ENCODE measurements around the gene GLIS2. TPM values are rescaled to one million over a fixed set of nuclear protein-coding genes. Genes with fewer than 3 reads are reported as not detected.
A peak's percentile ranks its signal among the peaks of the same experiment; 100 is the strongest.

Gene GLIS2
- total RNA-seq, 1 experiment from 2014 or later, result 18.2 TPM

DNA sequence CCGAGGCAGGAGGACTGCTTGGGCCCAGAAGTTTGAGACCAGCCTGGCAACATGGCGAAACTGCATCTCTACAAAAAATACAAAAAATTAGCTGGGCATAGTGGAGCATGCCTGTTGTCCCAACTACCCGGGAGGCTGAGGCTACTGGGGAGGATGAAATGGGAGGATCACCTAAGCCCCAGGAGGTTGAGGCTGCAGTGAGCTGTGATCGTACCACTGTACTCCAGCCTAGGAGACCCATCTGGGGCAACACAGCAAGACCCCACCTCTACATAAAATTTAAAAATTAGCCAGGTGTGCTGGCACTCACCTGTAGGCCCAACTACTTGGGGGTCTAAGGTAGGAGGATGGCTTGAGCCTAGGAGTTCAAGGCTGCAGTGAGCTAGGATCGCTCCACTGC lies 33.5 kb downstream of the GLIS2 start:
- no peak for DNase-seq (ENCODE audit: low read depth, low spot score)
- peaks cover 9% of the 10 kb centered on the region; the same call in 1 of the 2 replicates for H4K20me1 ChIP-seq (ENCODE audit: insufficient read depth)

More for the DNA sequence above, 33.5 kb downstream of the GLIS2 start:
- Histone ChIP-seq H3K4me3 (replicated peaks in 1 of 2; ENCODE audit: low read depth in 1 of 2, low read length in 2 of 2) (peak overlapping the region in 1 of 2 experiments; percentile 99; a peak in 1 of 4 replicates), H3K27me3 (ENCODE audit: insufficient read depth, low read length) (no peaks in the 10 kb centered on the region), H3K4me2 (ENCODE audit: low read length) (peak overlapping the region; percentile 89), H3K79me2 (ENCODE audit: insufficient read depth, low read length) (peaks cover 68% of the 10 kb centered on the region), H3K9me2 (ENCODE audit: insufficient read depth) (no peaks in the 10 kb centered on the region), H2AFZ (ENCODE audit: low read depth, low read length, poor library complexity, severe bottlenecking) (no peak overlapping the region), H3K36me3 (ENCODE audit: control insufficient read depth in 1 of 2, insufficient read depth in 2 of 2, low read length in 2 of 2) (peaks cover 2 to 9% of the 10 kb centered on the region in 2 experiments; a peak in 2 of 4 replicates), H3K9me3 (ENCODE audit: control insufficient read depth in 1 of 2, insufficient read depth in 1 of 2, low read depth in 1 of 2, low read length in 2 of 2) (no peaks in the 10 kb centered on the region), H3K27ac (ENCODE audit: low read depth, low read length) (no peak overlapping the region), H3K4me1 (ENCODE audit: control insufficient read depth in 1 of 2, insufficient read depth in 2 of 2, low read length in 2 of 2) (peaks cover 7 to 19% of the 10 kb centered on the region in 2 experiments), H3K9ac (ENCODE audit: low read length) (peak overlapping the region; percentile 99)
- TF ChIP-seq, protein P1, sequence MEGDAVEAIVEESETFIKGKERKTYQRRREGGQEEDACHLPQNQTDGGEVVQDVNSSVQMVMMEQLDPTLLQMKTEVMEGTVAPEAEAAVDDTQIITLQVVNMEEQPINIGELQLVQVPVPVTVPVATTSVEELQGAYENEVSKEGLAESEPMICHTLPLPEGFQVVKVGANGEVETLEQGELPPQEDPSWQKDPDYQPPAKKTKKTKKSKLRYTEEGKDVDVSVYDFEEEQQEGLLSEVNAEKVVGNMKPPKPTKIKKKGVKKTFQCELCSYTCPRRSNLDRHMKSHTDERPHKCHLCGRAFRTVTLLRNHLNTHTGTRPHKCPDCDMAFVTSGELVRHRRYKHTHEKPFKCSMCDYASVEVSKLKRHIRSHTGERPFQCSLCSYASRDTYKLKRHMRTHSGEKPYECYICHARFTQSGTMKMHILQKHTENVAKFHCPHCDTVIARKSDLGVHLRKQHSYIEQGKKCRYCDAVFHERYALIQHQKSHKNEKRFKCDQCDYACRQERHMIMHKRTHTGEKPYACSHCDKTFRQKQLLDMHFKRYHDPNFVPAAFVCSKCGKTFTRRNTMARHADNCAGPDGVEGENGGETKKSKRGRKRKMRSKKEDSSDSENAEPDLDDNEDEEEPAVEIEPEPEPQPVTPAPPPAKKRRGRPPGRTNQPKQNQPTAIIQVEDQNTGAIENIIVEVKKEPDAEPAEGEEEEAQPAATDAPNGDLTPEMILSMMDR (IDR thresholded peaks at IDR 0.05 in 2 of 3, conservative IDR thresholded peaks at IDR 0.05 in 1 of 3; ENCODE audit: borderline replicate concordance in 1 of 3, insufficient read depth in 1 of 3, low read depth in 2 of 3, low read length in 2 of 3), result no peak
- TF ChIP-seq EGR1 (IDR thresholded peaks at IDR 0.05; ENCODE audit: low read depth), result no peak
- no peak for TF ChIP-seq YY1 (IDR thresholded peaks at IDR 0.05; ENCODE audit: extremely low read depth, insufficient replicate concordance, low read depth, low read length)
- TF ChIP-seq, protein P2, sequence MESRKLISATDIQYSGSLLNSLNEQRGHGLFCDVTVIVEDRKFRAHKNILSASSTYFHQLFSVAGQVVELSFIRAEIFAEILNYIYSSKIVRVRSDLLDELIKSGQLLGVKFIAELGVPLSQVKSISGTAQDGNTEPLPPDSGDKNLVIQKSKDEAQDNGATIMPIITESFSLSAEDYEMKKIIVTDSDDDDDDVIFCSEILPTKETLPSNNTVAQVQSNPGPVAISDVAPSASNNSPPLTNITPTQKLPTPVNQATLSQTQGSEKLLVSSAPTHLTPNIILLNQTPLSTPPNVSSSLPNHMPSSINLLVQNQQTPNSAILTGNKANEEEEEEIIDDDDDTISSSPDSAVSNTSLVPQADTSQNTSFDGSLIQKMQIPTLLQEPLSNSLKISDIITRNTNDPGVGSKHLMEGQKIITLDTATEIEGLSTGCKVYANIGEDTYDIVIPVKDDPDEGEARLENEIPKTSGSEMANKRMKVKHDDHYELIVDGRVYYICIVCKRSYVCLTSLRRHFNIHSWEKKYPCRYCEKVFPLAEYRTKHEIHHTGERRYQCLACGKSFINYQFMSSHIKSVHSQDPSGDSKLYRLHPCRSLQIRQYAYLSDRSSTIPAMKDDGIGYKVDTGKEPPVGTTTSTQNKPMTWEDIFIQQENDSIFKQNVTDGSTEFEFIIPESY (IDR thresholded peaks at IDR 0.05; ENCODE audit: extremely low read depth, insufficient replicate concordance, low read length), result no peak
- TF ChIP-seq JUND (IDR thresholded peaks at IDR 0.05), result no peak
- TF ChIP-seq RAD21 (IDR thresholded peaks at IDR 0.05; ENCODE audit: low read depth), result no peak
- TF ChIP-seq ELF1 (IDR thresholded peaks at IDR 0.05; ENCODE audit: borderline replicate concordance, low read depth), result no peak
- no peak for TF ChIP-seq SP1 (IDR thresholded peaks at IDR 0.05; ENCODE audit: low read depth)
- no peak for TF ChIP-seq EZH2phosphoT487 (IDR thresholded peaks at IDR 0.05; ENCODE audit: borderline replicate concordance)
- TF ChIP-seq, protein P3, sequence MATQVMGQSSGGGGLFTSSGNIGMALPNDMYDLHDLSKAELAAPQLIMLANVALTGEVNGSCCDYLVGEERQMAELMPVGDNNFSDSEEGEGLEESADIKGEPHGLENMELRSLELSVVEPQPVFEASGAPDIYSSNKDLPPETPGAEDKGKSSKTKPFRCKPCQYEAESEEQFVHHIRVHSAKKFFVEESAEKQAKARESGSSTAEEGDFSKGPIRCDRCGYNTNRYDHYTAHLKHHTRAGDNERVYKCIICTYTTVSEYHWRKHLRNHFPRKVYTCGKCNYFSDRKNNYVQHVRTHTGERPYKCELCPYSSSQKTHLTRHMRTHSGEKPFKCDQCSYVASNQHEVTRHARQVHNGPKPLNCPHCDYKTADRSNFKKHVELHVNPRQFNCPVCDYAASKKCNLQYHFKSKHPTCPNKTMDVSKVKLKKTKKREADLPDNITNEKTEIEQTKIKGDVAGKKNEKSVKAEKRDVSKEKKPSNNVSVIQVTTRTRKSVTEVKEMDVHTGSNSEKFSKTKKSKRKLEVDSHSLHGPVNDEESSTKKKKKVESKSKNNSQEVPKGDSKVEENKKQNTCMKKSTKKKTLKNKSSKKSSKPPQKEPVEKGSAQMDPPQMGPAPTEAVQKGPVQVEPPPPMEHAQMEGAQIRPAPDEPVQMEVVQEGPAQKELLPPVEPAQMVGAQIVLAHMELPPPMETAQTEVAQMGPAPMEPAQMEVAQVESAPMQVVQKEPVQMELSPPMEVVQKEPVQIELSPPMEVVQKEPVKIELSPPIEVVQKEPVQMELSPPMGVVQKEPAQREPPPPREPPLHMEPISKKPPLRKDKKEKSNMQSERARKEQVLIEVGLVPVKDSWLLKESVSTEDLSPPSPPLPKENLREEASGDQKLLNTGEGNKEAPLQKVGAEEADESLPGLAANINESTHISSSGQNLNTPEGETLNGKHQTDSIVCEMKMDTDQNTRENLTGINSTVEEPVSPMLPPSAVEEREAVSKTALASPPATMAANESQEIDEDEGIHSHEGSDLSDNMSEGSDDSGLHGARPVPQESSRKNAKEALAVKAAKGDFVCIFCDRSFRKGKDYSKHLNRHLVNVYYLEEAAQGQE (IDR thresholded peaks at IDR 0.05; ENCODE audit: low read depth), result no peak
- no peak for TF ChIP-seq ZFX (IDR thresholded peaks at IDR 0.05)
- no peak for TF ChIP-seq SRF (IDR thresholded peaks at IDR 0.05; ENCODE audit: low read depth)
- no peak for TF ChIP-seq POLR2A (IDR thresholded peaks at IDR 0.05; ENCODE audit: borderline replicate concordance, extremely low read depth, insufficient read depth, insufficient read length)
- TF ChIP-seq, protein P4, sequence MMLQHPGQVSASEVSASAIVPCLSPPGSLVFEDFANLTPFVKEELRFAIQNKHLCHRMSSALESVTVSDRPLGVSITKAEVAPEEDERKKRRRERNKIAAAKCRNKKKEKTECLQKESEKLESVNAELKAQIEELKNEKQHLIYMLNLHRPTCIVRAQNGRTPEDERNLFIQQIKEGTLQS (IDR thresholded peaks at IDR 0.05), result no peak
- no peak for TF ChIP-seq ZNF274 (IDR thresholded peaks at IDR 0.05; ENCODE audit: low read depth, low read length)
- TF ChIP-seq TCF7L2 (IDR thresholded peaks at IDR 0.05; ENCODE audit: borderline replicate concordance, extremely low read depth, insufficient read depth, insufficient read length), result no peak
- TF ChIP-seq, protein P5, sequence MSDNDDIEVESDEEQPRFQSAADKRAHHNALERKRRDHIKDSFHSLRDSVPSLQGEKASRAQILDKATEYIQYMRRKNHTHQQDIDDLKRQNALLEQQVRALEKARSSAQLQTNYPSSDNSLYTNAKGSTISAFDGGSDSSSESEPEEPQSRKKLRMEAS (IDR thresholded peaks at IDR 0.05), result no peak
- TF ChIP-seq EZH2 (IDR thresholded peaks at IDR 0.05), result no peak
- no TSS peak for BruUV-seq (replicated peaks)
- intact Hi-C loops (cut with micrococcal nuclease), result no loop called here
- ChIA-PET POLR2A (no interaction called here), RAD21 (ENCODE audit: low non-redundant PET in 1 of 2, low total read pairs in 2 of 2, uncharacterized antibody in 2 of 2, unreplicated experiment in 2 of 2) (no interaction called here), CTCF (interaction anchor here (1.4 kb wide), 1 partner anchor 53 kb away, joined by 4 read pairs; no protein-coding TSS in a partner anchor)
- ATAC-seq, result no peak
